ENCODE data around the gene CLEC7A. TPM values are rescaled to one million over a fixed set of nuclear protein-coding genes. Genes with fewer than 3 reads are reported as not detected.

Gene CLEC7A
- not detected for total RNA-seq
- not detected for polyA plus RNA-seq (2013, experiment 1 of 2)
- not detected for polyA plus RNA-seq (2013, experiment 2 of 2)
- long read RNA-seq, experiment 1, result 0 reads
- long read RNA-seq, experiment 2, result 0 reads
- long read RNA-seq, experiment 3, result 0 reads
- long read RNA-seq, experiment 4, result 0 reads

DNA sequence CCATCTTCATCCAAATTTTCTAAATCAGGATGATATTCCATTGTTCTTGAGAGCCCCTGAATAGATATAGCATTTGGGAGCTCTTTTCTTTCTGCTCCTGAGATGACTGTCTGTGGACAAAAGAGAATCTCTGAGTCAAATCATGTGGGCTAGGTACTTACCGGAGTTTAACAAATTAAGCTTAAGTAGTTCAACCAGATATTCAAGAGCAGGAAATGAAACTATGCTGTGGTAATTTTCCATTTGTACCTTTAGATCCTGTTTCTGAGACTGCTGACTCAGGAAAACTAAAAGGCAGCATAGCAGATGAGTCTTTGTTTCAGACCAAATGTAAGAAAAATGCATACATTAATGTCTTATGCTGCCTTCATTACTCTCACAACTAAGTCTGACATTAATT is at the start of gene CLEC7A:
Gene CLEC7A, minus strand, starts transcription at position 158 of the 400 bp plus-strand sequence. Its CDS starts 117 bp downstream, at position 41.
- peaks cover 33% of the 10 kb centered on the region for H3K4me1 Mint-ChIP-seq
- H3K36me3 Mint-ChIP-seq (ENCODE audit: low read depth), result no peaks in the 10 kb centered on the region
- Histone ChIP-seq H3K4me1 (ENCODE audit: control insufficient read depth, insufficient read depth, low read length) (peaks cover 10% of the 10 kb centered on the region), H3K4me3 (ENCODE audit: low read length) (no peak within 1 kb of the TSS), H3K9me3 (ENCODE audit: control insufficient read depth, low read length) (no peaks in the 10 kb centered on the region), H3K36me3 (ENCODE audit: control insufficient read depth, insufficient read depth, low read length) (no peaks in the 10 kb centered on the region), H3K27ac (ENCODE audit: low read depth, low read length) (no peak within 1 kb of the TSS), H3K27me3 (ENCODE audit: control insufficient read depth, insufficient read depth, low read length, poor library complexity, severe bottlenecking) (no peaks in the 10 kb centered on the region), H3K9ac (ENCODE audit: extremely low read depth, low read length, poor library complexity, severe bottlenecking) (no peak within 1 kb of the TSS)
- H3K27ac Mint-ChIP-seq, result no peak within 1 kb of the TSS
- 85 to 100% methylated on average over 1 of the region's 1 CpG for WGBS, 2 experiments (ENCODE audit: insufficient coverage in 1 of 2, insufficient read length in 1 of 2)
- no peaks in the 10 kb centered on the region for H3K9me3 Mint-ChIP-seq
- no peak within 1 kb of the TSS for H3K4me3 Mint-ChIP-seq
- TF ChIP-seq, protein P1, sequence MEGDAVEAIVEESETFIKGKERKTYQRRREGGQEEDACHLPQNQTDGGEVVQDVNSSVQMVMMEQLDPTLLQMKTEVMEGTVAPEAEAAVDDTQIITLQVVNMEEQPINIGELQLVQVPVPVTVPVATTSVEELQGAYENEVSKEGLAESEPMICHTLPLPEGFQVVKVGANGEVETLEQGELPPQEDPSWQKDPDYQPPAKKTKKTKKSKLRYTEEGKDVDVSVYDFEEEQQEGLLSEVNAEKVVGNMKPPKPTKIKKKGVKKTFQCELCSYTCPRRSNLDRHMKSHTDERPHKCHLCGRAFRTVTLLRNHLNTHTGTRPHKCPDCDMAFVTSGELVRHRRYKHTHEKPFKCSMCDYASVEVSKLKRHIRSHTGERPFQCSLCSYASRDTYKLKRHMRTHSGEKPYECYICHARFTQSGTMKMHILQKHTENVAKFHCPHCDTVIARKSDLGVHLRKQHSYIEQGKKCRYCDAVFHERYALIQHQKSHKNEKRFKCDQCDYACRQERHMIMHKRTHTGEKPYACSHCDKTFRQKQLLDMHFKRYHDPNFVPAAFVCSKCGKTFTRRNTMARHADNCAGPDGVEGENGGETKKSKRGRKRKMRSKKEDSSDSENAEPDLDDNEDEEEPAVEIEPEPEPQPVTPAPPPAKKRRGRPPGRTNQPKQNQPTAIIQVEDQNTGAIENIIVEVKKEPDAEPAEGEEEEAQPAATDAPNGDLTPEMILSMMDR (conservative IDR thresholded peaks at IDR 0.05), result no peak
- DNase-seq, result no peak
- no peaks in the 10 kb centered on the region for H3K27me3 Mint-ChIP-seq (ENCODE audit: insufficient read depth)

DNA sequence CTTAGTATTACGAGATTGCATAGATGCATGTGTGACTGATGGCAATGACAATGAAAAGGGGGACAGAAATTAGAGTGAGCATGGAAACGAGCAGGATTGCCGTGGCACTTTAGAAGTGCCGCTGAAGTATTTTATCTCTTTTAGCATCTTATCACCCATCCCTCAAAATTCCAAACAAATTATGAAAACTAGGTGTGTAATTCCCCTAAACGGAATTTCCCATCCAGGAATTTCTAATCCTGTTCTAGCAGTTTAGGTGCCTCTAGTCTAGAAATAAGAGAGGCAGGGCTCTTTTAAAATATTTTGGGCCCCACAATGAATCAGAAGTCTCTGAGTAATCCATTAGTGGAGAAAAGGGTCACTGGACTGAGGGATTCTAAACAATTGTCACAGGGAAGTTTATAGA is 49.8 kb upstream of the CLEC7A start:
- 89 to 93% methylated on average over 1 to 5 of the region's 5 CpGs for WGBS, 2 experiments (ENCODE audit: insufficient coverage in 1 of 2, insufficient read length in 1 of 2)
- Histone ChIP-seq H3K27ac (ENCODE audit: low read depth, low read length) (no peak overlapping the region), H3K27me3 (ENCODE audit: control insufficient read depth, insufficient read depth, low read length, poor library complexity, severe bottlenecking) (no peaks in the 10 kb centered on the region), H3K4me3 (ENCODE audit: low read length) (no peak overlapping the region), H3K36me3 (ENCODE audit: control insufficient read depth, insufficient read depth, low read length) (no peaks in the 10 kb centered on the region), H3K4me1 (ENCODE audit: control insufficient read depth, insufficient read depth, low read length) (no peaks in the 10 kb centered on the region), H3K9ac (ENCODE audit: extremely low read depth, low read length, poor library complexity, severe bottlenecking) (no peak overlapping the region), H3K9me3 (ENCODE audit: control insufficient read depth, low read length) (no peaks in the 10 kb centered on the region)
- TF ChIP-seq, protein P1 (conservative IDR thresholded peaks at IDR 0.05), result no peak
- H3K27ac Mint-ChIP-seq, result no peak overlapping the region
- H3K27me3 Mint-ChIP-seq (ENCODE audit: insufficient read depth), result no peaks in the 10 kb centered on the region
- peaks cover 41% of the 10 kb centered on the region for H3K4me1 Mint-ChIP-seq
- no peaks in the 10 kb centered on the region for H3K9me3 Mint-ChIP-seq
- no peak overlapping the region for H3K4me3 Mint-ChIP-seq
- H3K36me3 Mint-ChIP-seq (ENCODE audit: low read depth), result no peaks in the 10 kb centered on the region
- DNase-seq, result no peak

DNA sequence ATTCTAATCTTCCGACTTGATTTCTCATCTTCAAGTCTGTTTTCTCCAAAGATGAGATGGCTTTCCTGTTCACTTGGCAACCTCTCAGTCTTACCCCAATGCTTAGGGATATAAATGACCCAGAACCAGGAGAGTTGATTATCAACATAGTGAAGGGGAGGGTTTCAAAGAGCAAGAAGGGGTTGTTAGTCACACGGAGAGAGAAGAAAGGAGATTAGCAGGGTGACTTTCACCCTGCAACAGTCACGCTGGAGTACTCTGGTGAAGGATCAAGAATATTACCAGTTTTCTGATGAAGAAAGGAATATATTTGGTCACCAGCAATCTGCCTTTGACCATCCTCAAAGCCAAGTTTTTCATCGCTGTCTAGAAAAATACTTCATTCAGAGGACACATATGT is 48.8 kb upstream of the CLEC7A start, which contains the start of gene TMEM52B:
Gene TMEM52B, plus strand, starts transcription at position 212 of the 400 bp plus-strand sequence. CDS start 543 bp downstream, outside the sequence.
- no peaks in the 10 kb centered on the region for H3K9me3 Mint-ChIP-seq
- no peaks in the 10 kb centered on the region for H3K27me3 Mint-ChIP-seq (ENCODE audit: insufficient read depth)
- WGBS, 2 experiments (ENCODE audit: insufficient coverage in 1 of 2, insufficient read length in 1 of 2), result 65 to 73% methylated on average over 2 to 4 of the region's 4 CpGs
- H3K9ac ChIP-seq (ENCODE audit: extremely low read depth, low read length, poor library complexity, severe bottlenecking), result no peak within 1 kb of the TSS
- no peak within 1 kb of the TSS for H3K4me3 ChIP-seq (ENCODE audit: low read length)
- H3K4me1 Mint-ChIP-seq, result peaks cover 41% of the 10 kb centered on the region
- H3K9me3 ChIP-seq (ENCODE audit: control insufficient read depth, low read length), result no peaks in the 10 kb centered on the region
- TF ChIP-seq, protein P1 (conservative IDR thresholded peaks at IDR 0.05), result no peak
- no peaks in the 10 kb centered on the region for H3K4me1 ChIP-seq (ENCODE audit: control insufficient read depth, insufficient read depth, low read length)
- H3K36me3 Mint-ChIP-seq (ENCODE audit: low read depth), result no peaks in the 10 kb centered on the region
- H3K36me3 ChIP-seq (ENCODE audit: control insufficient read depth, insufficient read depth, low read length), result no peaks in the 10 kb centered on the region
- no peaks in the 10 kb centered on the region for H3K27me3 ChIP-seq (ENCODE audit: control insufficient read depth, insufficient read depth, low read length, poor library complexity, severe bottlenecking)
- no peak for DNase-seq
- H3K4me3 Mint-ChIP-seq, result no peak within 1 kb of the TSS
- no peak within 1 kb of the TSS for H3K27ac Mint-ChIP-seq
- no peak within 1 kb of the TSS for H3K27ac ChIP-seq (ENCODE audit: low read depth, low read length)

Data from endodermal cell (in vitro differentiated cells).